ENCODE measurements around the gene EOMES.

Gene EOMES

DNA sequence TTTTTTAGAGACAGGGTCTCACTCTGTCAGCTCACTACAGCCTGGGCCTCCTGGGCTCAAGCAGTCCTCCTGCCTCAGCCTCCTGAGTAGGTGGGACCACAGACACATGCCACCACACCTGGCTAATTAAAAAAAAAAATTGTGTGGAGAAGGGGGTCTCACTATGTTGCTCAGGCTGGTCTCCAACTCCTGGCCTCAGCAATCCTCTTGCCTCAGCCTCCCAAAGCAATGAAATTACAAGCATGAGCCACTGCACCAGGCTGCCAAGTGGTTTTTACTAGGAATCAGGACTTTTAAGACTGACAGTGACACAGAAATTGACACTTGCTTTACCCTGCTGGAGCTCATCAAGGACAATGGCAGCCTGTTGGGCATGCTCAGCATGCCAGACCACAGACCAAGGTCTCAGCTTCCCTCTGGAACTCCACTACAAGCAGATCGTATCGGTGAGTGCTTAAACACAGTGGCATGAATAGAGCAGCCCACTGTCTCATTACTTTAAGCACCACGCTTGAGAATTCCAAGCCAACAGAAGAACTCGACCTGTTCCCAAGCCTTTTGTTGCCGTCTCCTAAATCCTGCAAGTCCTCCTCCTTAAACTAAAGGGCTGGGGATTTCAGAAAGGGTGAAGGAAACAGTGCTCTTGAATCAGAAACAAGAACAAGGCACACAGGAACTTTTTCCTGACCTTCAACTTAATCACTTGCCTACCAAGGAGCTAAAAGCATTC lies 41.4 kb downstream of the EOMES start:
- DNase-seq (ENCODE audit: low spot score), result no peak

DNA sequence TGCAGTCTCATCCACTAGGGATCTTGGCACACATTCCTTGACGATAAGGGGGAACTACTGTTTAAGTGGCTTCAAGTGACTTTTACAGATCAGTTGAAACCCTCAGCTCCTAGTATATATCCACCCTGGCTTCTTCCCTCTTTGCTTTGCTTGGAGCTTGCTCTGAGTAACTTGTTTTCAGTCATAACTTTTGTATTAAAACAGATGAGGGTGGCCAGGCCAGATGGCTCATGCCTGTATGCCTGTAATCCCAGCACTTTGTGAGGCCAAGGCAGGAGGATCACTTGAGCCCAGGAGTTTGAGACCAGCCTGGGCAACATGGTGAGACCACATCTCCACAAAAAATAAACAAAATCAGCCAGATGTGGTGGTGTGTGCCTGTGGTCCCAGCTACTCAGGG lies 42.4 kb downstream of the EOMES start:
- DNase-seq (ENCODE audit: low spot score), result no peak

DNA sequence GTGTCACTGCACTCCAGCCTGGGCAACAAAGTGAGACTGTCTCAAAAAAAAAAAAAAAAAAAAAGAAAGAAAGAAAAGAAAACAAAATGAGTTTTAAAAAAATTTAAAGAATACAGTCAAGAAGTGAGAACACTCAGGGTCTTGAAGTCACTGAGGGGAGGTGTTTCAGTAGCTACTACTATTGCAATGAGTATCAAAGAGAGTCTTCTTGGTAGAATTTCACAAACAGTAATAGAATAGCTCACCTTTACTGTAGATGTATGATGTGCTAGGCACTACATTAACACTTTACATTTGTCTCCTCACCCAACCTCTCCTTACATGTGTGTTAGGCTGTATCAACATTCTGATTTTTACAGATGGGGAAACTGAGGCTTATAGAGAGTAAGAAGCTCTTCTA lies 43.9 kb downstream of the EOMES start:
- DNase-seq (ENCODE audit: low spot score), result no peak

DNA sequence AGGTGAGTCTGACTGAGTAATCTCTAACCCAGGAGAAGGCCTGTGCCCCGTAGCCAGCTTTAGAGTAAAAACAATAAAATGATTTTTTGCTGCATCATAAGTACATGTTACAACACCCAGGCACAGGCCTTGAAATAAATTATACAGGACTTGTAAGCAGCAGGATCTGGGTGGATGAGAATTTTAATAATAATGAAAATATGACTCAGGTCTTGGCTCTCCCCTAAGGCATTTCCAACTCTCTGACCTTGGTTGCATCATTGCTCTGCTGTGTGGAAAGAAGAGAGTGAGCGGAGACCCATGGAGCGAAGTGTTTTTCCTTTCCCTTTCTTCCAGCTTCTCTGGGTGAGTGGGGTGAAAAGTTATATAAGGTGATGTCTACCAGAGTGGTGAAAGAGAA lies 44.6 kb downstream of the EOMES start:
- DNase-seq (ENCODE audit: low spot score), result no peak

DNA sequence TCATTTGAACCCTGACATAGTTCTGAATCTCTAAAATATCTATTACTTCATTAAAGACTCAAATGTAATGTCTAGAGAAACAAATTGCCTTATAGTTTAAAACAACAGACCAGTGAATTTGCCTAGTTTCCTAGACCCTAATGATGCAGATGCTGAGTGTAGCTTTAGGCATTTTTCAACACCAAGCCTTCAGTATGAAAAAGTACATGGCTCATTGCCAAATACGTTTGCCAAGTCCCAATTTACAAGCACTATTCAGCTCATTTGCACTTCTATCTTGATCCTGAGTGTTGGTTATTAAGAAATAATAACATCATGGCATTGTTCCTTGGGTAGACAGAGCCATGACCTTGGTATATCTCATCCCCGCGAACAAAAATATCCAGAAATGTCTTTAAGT lies 46.8 kb downstream of the EOMES start:
- DNase-seq (ENCODE audit: low spot score), result no peak

DNA sequence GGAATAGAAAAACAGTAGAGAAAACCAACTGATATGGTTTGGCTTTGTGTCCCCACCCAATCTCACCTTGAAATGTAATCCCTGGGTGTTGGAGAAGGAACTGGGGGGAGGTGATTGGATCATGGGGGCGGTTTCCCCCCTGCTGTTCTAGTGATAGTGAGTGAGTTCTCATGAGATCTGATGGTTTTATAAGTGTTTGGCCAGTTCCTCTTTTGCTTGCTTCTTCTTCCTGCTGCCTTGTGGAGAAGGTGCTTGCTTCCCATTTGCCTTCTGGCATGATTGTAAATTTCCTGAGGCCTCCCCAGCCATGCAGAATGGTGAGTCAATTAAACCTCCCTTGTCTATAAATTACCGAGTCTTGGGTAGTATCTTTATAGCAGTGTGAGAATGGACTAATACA lies 48.4 kb downstream of the EOMES start:
- no peak for DNase-seq (ENCODE audit: low spot score)

DNA sequence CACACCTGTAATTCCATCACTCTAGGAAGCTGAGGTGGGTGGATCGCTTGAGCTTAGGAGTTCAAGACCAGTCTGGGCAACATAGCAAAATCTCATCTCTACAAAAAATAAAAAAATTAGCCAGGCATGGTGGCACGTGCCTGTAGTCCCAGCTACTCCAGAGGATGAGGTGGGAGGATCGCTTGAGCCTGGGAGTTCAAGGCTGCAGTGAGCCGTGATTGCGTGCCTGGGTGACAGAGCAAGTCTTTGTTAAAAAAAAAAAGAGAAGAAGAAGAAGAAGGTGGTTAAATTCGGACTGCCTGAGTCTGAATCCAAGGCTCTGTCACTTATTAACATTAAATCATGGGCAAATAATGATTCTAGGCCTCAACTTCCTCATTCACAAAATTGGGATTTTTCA lies 51.0 kb downstream of the EOMES start:
- DNase-seq (ENCODE audit: low spot score), result no peak

DNA sequence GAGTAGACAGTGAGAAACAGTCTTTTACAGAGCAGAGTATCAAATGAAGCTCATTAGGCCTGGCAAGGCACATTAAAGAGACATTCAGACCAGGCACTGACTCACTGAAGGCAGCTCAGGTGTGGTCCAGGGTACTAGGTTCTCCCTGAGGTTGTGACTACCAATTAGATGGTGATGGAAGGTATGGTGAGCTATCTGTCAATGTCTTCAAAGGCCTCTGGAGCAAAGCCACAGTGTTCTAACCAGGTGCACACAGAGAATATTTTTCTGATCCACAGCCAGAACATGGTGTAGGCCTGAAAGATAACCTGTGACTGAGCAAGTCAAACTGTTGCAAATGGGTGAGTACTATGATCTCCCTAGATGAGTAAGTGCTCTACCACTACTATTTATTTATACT lies 51.5 kb downstream of the EOMES start:
- DNase-seq (ENCODE audit: low spot score), result no peak

DNA sequence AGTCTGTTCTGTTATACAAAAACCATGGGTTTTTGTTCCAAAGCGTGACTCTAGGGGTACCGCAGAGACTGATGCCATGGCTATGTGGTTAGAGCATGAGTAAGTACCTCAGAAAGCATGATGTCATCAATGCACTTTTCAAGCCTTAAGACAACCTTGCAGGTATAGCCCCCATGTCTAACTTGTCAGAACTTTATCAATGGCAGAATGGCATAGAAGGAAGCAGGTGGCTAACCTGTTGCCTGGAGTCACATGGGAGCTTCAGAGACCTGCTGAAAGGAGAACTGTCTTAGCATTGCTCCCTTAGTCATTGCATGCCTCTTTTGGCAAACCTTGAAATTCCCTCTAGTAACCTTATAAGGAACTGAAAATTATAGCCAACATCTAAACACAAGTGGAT lies 52.5 kb downstream of the EOMES start:
- DNase-seq (ENCODE audit: low spot score), result no peak

DNA sequence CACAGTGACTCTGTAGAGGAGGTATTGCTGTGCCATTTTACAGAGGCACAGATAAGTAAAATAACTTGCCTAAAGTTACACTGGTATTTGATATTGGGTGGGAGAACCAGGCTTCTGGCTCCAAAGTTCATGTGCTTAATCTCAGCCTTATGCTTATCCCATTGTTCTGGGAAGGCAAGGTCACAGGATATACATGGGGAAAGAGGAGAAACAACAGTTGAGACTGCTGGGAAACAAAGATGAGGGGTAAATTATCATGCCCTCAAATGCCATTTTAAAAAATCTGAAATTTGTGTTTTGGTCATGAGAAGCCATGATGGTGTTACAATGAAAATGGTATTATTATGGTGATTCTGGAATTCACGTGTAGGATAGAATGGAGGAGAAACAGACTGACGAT lies 54.4 kb downstream of the EOMES start:
- DNase-seq (ENCODE audit: low spot score), result no peak

DNA sequence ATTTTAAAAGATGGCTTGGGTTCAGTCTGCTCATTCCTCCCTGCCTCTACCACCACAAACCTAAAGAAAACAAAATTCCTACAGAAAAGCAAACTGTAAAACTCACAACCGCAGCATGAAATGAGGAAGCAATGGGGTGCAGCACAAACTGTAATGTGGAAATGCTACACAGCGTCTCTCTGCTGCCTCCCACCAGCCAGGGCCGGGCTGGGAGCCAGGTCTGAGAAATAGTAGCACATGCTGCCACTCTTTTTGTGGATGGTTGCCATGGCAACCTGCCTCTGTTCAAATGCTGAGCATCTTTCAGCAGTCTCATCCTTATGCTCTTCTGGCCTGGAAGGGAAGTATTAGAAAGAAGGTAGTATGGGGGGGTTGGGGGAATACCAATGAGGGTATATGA lies 55.4 kb downstream of the EOMES start:
- peak; percentile 62 for DNase-seq (ENCODE audit: low spot score)

DNA sequence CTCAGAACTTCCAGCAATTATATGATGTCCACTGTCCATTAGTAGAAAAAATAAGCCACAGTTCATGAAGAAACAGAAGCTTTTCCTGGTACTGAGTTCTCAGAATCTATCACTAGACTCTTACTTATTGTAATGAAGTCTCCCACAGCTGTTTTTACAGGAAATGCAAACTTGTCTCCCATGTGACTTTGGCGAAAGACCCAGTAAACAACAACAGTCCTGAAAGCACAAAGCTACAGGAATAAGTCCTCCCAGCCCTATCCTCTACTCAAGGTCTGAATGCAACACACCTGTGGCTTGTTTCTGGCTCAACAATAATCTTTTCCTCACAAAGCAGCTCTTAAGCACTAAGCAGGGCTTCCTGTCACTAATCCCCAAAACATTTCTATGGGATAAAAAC lies 55.9 kb downstream of the EOMES start:
- DNase-seq (ENCODE audit: low spot score), result peak; percentile 61
